ENCODE measurements around the gene ATRIP.

GRCh38 chr3:48500656-48501055 lies 54.1 kb downstream of the ATRIP start:
- no peak for TF ChIP-seq CTCF (IDR thresholded peaks at IDR 0.05; ENCODE audit: poor library complexity)
- TF ChIP-seq EZH2phosphoT487 (IDR thresholded peaks at IDR 0.05; ENCODE audit: low read depth, severe bottlenecking, unreplicated experiment) = no peak
- no peak for TF ChIP-seq EZH2 (IDR thresholded peaks at IDR 0.05; ENCODE audit: borderline replicate concordance)
